K562 (cell line): ENCODE data around the gene SOBP. TPM values are rescaled to one million over a fixed set of nuclear protein-coding genes. Genes with fewer than 3 reads are reported as not detected.

Source experiments
- ATAC-seq: fragments of 200-7000 bp; cut with Tn5 transposase; 3 replicates; pipeline ENCODE4 v1.9.1; 2020; ENCODE audit warnings: moderate library complexity
- BruUV-seq: library from RNA; stranded (reverse); fragments of 400-500 nt; replicated peaks from 2 replicates; lab custom pipeline; 2021; lab: Mats Ljungman, UMichigan
- CTCF ChIA-PET: fragments of 300-600 bp; formaldehyde crosslinking; extraction: SDS; loops from one replicate; lab custom pipeline; 2021; ENCODE audit warnings: low intra/inter-chr PET ratio; lab: Yijun Ruan, JAX
- POLR2A ChIA-PET: fragments of 300-600, 350-650 bp; sonication (Branson Sonifier 250); formaldehyde crosslinking; extraction: SDS; loops from one replicate; lab custom pipeline; 2021; ENCODE audit warnings: antibody characterized with exemption, inconsistent platforms; lab: Yijun Ruan, JAX
- DNase-seq, 4 experiments: peaks; one replicate each; pipeline versions ENCODE4 v3.0.0 to v3.0.0-alpha.2; 2011 to 2018; ENCODE audit warnings: low spot score in 3 of 4, mixed read lengths in 3 of 4; ENCODE audit errors: extremely low read depth in 1 of 4
- FAIRE-seq: peaks from 2 replicates; lab custom pipeline; 2011; peaks lifted over from hg19 to GRCh38; lab: Jason Lieb, UNC
- H2AFZ ChIP-seq: 2 replicates; pipeline ENCODE4 v1.6.0; 2011; ENCODE audit warnings: low read depth, low read length, control low read depth, inconsistent platforms
- H3K27ac ChIP-seq: fragments of 200-600 bp; 3 replicates; pipeline ENCODE4 v1.8.0; 2011; ENCODE audit warnings: low read depth, mild to moderate bottlenecking, control low read depth, inconsistent platforms, low read length, moderate library complexity, mixed read lengths; ENCODE audit errors: extremely low read depth
- H3K27me3 ChIP-seq, 2 experiments: fragments of 300-600 bp in 1 of 2; 2 replicates in 1 of 2; 3 replicates in 1 of 2; pipeline versions ENCODE4 v1.6.0 to v1.8.0; 2011; ENCODE audit warnings: inconsistent platforms in 2 of 2, low read length in 2 of 2, mild to moderate bottlenecking in 1 of 2, mixed read lengths in 1 of 2, moderate library complexity in 1 of 2; ENCODE audit not compliant: control insufficient read depth in 2 of 2, insufficient read depth in 2 of 2
- H3K36me3 ChIP-seq: fragments of 300-600 bp; 3 replicates; pipeline ENCODE4 v1.8.0; 2011; ENCODE audit warnings: mild to moderate bottlenecking, low read length, inconsistent platforms; ENCODE audit not compliant: control insufficient read depth, insufficient read depth
- H3K4me1 ChIP-seq, 2 experiments: fragments of 200-600 bp in 1 of 2; replicated peaks in 1 of 2; 2 replicates in 1 of 2; 3 replicates in 1 of 2; pipeline versions ENCODE4 v1.5.1 to v1.8.0; 2011; ENCODE audit warnings: inconsistent platforms in 2 of 2, low read length in 2 of 2, mild to moderate bottlenecking in 1 of 2, mixed read lengths in 1 of 2, moderate library complexity in 1 of 2; ENCODE audit not compliant: control insufficient read depth in 2 of 2, insufficient read depth in 2 of 2
- H3K4me2 ChIP-seq: 2 replicates; pipeline ENCODE4 v1.6.1; 2011; ENCODE audit warnings: low read length, control low read depth, inconsistent platforms, mixed read lengths; ENCODE audit not compliant: insufficient read depth
- H3K4me3 ChIP-seq: fragments of 200-600 bp; sonication (generic), shearing (Covaris generic); 2 replicates; pipeline ENCODE4 v1.5.1; 2016; ENCODE audit warnings: control low read depth, inconsistent platforms
- H3K79me2 ChIP-seq: fragments of 200-600 bp; 3 replicates; pipeline ENCODE4 v1.8.0; 2011; ENCODE audit warnings: low read length, inconsistent platforms; ENCODE audit not compliant: control insufficient read depth, insufficient read depth
- H3K9ac ChIP-seq, 2 experiments: 2 replicates each; pipeline versions ENCODE4 v1.6.0 to v1.6.1; 2011; ENCODE audit warnings: low read depth in 2 of 2, low read length in 2 of 2, control low read depth in 1 of 2, inconsistent platforms in 1 of 2, mild to moderate bottlenecking in 1 of 2, mixed read lengths in 1 of 2; ENCODE audit not compliant: insufficient read depth in 1 of 2
- H3K9me1 ChIP-seq: one replicate; pipeline ENCODE4 v1.6.0; 2011; ENCODE audit warnings: inconsistent platforms, mild to moderate bottlenecking, low read length, moderate library complexity; ENCODE audit not compliant: control insufficient read depth, insufficient read depth
- H3K9me3 ChIP-seq: replicated peaks from 2 replicates; pipeline ENCODE4 v1.5.1; 2011; ENCODE audit warnings: low read depth, low read length, inconsistent platforms; ENCODE audit not compliant: control insufficient read depth, insufficient read depth
- H4K20me1 ChIP-seq: replicated peaks from 2 replicates; pipeline ENCODE4 v1.6.1; 2011; ENCODE audit warnings: low read length, inconsistent platforms, mixed read lengths; ENCODE audit not compliant: control insufficient read depth, insufficient read depth
- RBM25 ChIP-seq: fragments of 200-400 bp; formaldehyde crosslinking; IDR thresholded peaks from 2 replicates; pipeline ENCODE4 v1.6.1; 2018; ENCODE audit warnings: low read length, low read depth, moderate library complexity; ENCODE audit not compliant: severe bottlenecking
- SAP30 ChIP-seq: fragments of 200-600 bp; sonication (generic); IDR thresholded peaks from 2 replicates; pipeline ENCODE4 v1.6.1; 2012; ENCODE audit warnings: borderline replicate concordance, low read depth, mild to moderate bottlenecking, moderate library complexity, low read length, control low read depth, inconsistent platforms; ENCODE audit not compliant: insufficient read depth, poor library complexity, severe bottlenecking
- TBP ChIP-seq: optimal IDR thresholded peaks from 2 replicates; pipeline ENCODE3; 2011; ENCODE audit warnings: low read depth, low read length, improper control_type of control experiment
- ZC3H11A ChIP-seq: IDR thresholded peaks from 2 replicates; pipeline ENCODE4 v1.6.1; 2012; ENCODE audit warnings: low read depth, low read length, improper control_type of control experiment
- ZNF23 ChIP-seq: fragments of 250-450 bp; sonication (Bioruptor Pico); IDR thresholded peaks from 2 replicates; pipeline ENCODE4 v1.4.0; 2020; ENCODE audit warnings: mild to moderate bottlenecking
- ZNF347 ChIP-seq: fragments of 450-650 bp; formaldehyde crosslinking; IDR thresholded peaks from 2 replicates; pipeline ENCODE4 v1.4.0; 2020; ENCODE audit warnings: low read depth, mild to moderate bottlenecking, moderate library complexity
- ZNF444 ChIP-seq: fragments of 250-450 bp; sonication (Bioruptor Pico); IDR thresholded peaks from 2 replicates; pipeline ENCODE4 v1.4.0; 2020; ENCODE audit warnings: mild to moderate bottlenecking, moderate library complexity
- WGBS: fragments of 100-300 bp; shearing (Covaris generic); methylation state at CpG from one replicate; pipeline ENCODE4 v1.1.6; 2016; ENCODE audit warnings: low coverage, mixed read lengths; ENCODE audit not compliant: insufficient coverage; ENCODE audit errors: missing lambda C conversion rate; 5-methylcytosine and 5-hydroxymethylcytosine counted together
- in situ Hi-C: fragments of 300-500 bp; cut with MboI; formaldehyde crosslinking; loops from 4 replicates; pipeline ENCODE4 v1.15.0; 2018; ENCODE audit warnings: inconsistent platforms, mixed read lengths
- intact Hi-C: fragments of 100-400 bp; cut with micrococcal nuclease; formaldehyde crosslinking; loops from 2 replicates; pipeline ENCODE4 v1.14.2; 2022
- polyA plus RNA-seq, 8 experiments: library from polyadenylated mRNA; depleted of rRNA in 4 of 8; stranded (reverse) in 5 of 8; unstranded in 3 of 8; fragments of >200 nt; fragmentation: Nextera tagmentation in 2 of 8; fragmentation: Illumina TruSeq in 1 of 8; extraction: Ambion mirVana in 2 of 8; extraction: Trizol in 1 of 8; gene quantifications; 2 replicates each; pipeline versions ENCODE4 v1.2.1 to v1.2.3, GENCODE V29; 2011 to 2014; ENCODE audit warnings: inconsistent platforms in 1 of 8, missing spikeins in 1 of 8
- total RNA-seq, 7 experiments: library from RNA; depleted of rRNA in 6 of 7; stranded (reverse); fragments of >200 nt in 6 of 7; fragmentation: Illumina TruSeq in 2 of 7; extraction: Trizol in 2 of 7; gene quantifications; 2 replicates each; pipeline versions ENCODE4 v1.2.1 to v1.2.3, GENCODE V29; 2011 to 2021; ENCODE audit warnings: low replicate concordance in 1 of 7

Gene SOBP
- total and polyA plus RNA-seq, 9 of the 15 experiments (the other 6 are each of a cell fraction or from before 2014, with no cell fraction given): 0.16 TPM; not detected in 8

DNA sequence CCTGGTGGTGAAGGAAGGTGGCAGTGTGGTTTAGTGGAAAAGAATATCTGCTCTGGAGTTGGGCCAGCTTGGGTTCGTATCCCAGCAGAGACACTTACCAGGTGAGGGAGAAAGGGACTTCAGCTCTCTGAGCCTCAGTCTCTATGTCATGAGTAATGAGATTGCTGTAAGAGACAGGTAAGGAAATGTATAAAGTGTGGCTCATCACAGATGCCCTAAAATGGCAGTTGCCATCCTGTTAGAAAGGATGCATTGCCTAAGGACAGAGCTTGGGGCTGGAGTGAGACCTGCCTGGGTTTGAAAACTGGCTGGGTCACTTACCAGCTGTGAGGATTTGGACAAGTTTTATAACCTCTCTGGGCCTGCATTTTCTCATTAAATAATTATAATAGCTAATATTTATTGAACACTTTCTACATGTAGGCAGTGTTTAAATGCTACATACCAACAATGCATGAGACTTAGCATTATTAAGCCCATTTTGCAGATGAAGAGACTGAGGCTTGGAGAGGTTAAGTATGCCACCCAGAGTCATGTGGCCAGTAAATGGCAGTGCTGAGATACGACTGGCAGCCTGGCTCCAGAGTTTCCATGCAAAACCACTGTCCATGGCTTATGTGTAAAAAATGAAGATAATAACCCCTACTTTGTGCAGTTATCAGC lies 157.0 kb downstream of the SOBP start:
- Histone ChIP-seq H3K79me2 (no peaks in the 10 kb centered on the region), H3K9me1 (no peaks in the 10 kb centered on the region), H4K20me1 (no peaks in the 10 kb centered on the region), H3K4me2 (no peak overlapping the region), H3K27ac (no peak overlapping the region), H3K9ac (no peak overlapping the region), H3K4me1 (no peaks in the 10 kb centered on the region), H3K36me3 (no peaks in the 10 kb centered on the region), H3K27me3 (peaks cover 8 to 16% of the 10 kb centered on the region in 2 experiments; a peak in 4 of 5 replicates), H3K9me3 (no peaks in the 10 kb centered on the region; the same call in 1 of the 2 replicates), H3K4me3 (no peak overlapping the region), H2AFZ (no peak overlapping the region)
- no peak for FAIRE-seq
- no peak for ATAC-seq
- in situ Hi-C loops: no loop called here
- CTCF ChIA-PET: no interaction called here
- intact Hi-C loops: no loop called here
- POLR2A ChIA-PET: interaction anchor here (0.6 kb wide), 1 partner anchor 494 kb away, joined by 3 read pairs; no protein-coding TSS in a partner anchor
- no TSS peak for BruUV-seq
- no peak for DNase-seq
- TF ChIP-seq ZC3H11A (no peak), ZNF347 (CRISPR knock-in tag) (no peak), RBM25 (peak; percentile 81), TBP (no peak), SAP30 (no peak), ZNF444 (no peak), ZNF23 (CRISPR knock-in tag) (no peak)
- WGBS: 0% methylated on average over 2 of the region's 2 CpGs
